HEK293 (cell line): Measurements from ENCODE around the gene CDK4.

Source experiments
- CTCF ChIP-seq: fragments of 450-650 bp; formaldehyde crosslinking; IDR thresholded peaks from 2 replicates; pipeline ENCODE4 v1.5.1; 2016; ENCODE audit warnings: missing biosample characterization, missing genetic modification characterization
- EGR2 ChIP-seq: fragments of 450-650 bp; formaldehyde crosslinking; IDR thresholded peaks from 2 replicates; pipeline ENCODE4 v1.5.1; 2016; ENCODE audit warnings: low read depth, missing biosample characterization, missing genetic modification characterization
- MEIS1 ChIP-seq: sonication (generic); formaldehyde crosslinking; IDR thresholded peaks from 2 replicates; pipeline ENCODE4 v1.8.1; 2022; ENCODE audit warnings: missing genetic modification reagents, mild to moderate bottlenecking, borderline replicate concordance
- REST ChIP-seq: fragments of 450-650 bp; formaldehyde crosslinking; IDR thresholded peaks from 2 replicates; pipeline ENCODE4 v1.5.1; 2016; ENCODE audit warnings: missing biosample characterization, missing genetic modification characterization
- YY1 ChIP-seq: fragments of 450-650 bp; formaldehyde crosslinking; IDR thresholded peaks from 2 replicates; pipeline ENCODE4 v1.5.1; 2018; ENCODE audit warnings: missing biosample characterization, missing genetic modification characterization
- ZBTB44 ChIP-seq: fragments of 450-650 bp; IDR thresholded peaks from 2 replicates; pipeline ENCODE4 v1.5.1; 2018; ENCODE audit warnings: missing biosample characterization, mild to moderate bottlenecking, missing genetic modification characterization
- ZNF19 ChIP-seq: fragments of 450-650 bp; formaldehyde crosslinking; IDR thresholded peaks from 2 replicates; pipeline ENCODE4; 2016; ENCODE audit warnings: missing biosample characterization, missing genetic modification characterization, low read depth

GRCh38 chr12:57781244-57781643 lies 29.1 kb upstream of the CDK4 start:
- TF ChIP-seq ZBTB44 (no peak), EGR2 (tag by site-specific recombination) (no peak), CTCF (no peak), YY1 (no peak), ZNF19 (tag by site-specific recombination) (no peak), MEIS1 (CRISPR knock-in tag) (no peak), REST (tag by site-specific recombination) (no peak)
